MCF 10A (cell line): ENCODE results near the gene NSD1. TPM values are rescaled to one million over a fixed set of nuclear protein-coding genes. Genes with fewer than 3 reads are reported as not detected.

Source experiments
- BruUV-seq: library from RNA; stranded (reverse); fragments of 400-500 nt; replicated peaks from 2 replicates; lab custom pipeline; 2021; lab: Mats Ljungman, UMichigan
- CTCF ChIA-PET: fragments of 300-600 bp; sonication (Branson Sonifier 250); formaldehyde crosslinking; extraction: SDS; loops from one replicate; lab custom pipeline; 2021; ENCODE audit warnings: antibody characterized with exemption, inconsistent platforms; lab: Yijun Ruan, JAX
- POLR2A ChIA-PET: fragments of 300-600, 350-650 bp; sonication (Branson Sonifier 250); formaldehyde crosslinking; extraction: SDS; loops from one replicate; lab custom pipeline; 2020; ENCODE audit warnings: antibody characterized with exemption, inconsistent platforms; lab: Yijun Ruan, JAX
- DNase-seq: peaks from one replicate; pipeline ENCODE4 v3.0.0-alpha.2; 2018; ENCODE audit not compliant: unreplicated experiment
- H3K27ac Mint-ChIP-seq: one replicate; pipeline ENCODE4 v1.8.0; 2022; ENCODE audit warnings: mild to moderate bottlenecking, low read depth, mixed read lengths; ENCODE audit not compliant: unreplicated experiment
- H3K27me3 Mint-ChIP-seq: one replicate; pipeline ENCODE4 v1.8.0; 2022; ENCODE audit warnings: mixed read lengths; ENCODE audit not compliant: insufficient read depth, unreplicated experiment
- H3K36me3 Mint-ChIP-seq: one replicate; pipeline ENCODE4 v1.8.0; 2022; ENCODE audit warnings: mild to moderate bottlenecking, moderate library complexity, mixed read lengths; ENCODE audit not compliant: insufficient read depth, unreplicated experiment
- H3K4me1 Mint-ChIP-seq: one replicate; pipeline ENCODE4 v1.8.0; 2022; ENCODE audit warnings: mixed read lengths; ENCODE audit not compliant: insufficient read depth, unreplicated experiment
- H3K4me3 Mint-ChIP-seq: one replicate; pipeline ENCODE4 v1.8.0; 2022; ENCODE audit warnings: mild to moderate bottlenecking, moderate library complexity, mixed read lengths; ENCODE audit not compliant: unreplicated experiment
- H3K9me3 Mint-ChIP-seq: one replicate; pipeline ENCODE4 v1.8.0; 2022; ENCODE audit warnings: mixed read lengths; ENCODE audit not compliant: unreplicated experiment
- intact Hi-C: fragments of 100-400 bp; cut with micrococcal nuclease; formaldehyde crosslinking; loops from 2 replicates; pipeline ENCODE4 v1.14.1; 2022
- total RNA-seq: library from RNA; stranded (reverse); gene quantifications from 2 replicates; pipeline ENCODE4 v1.2.3, GENCODE V29; 2022
- TF ChIP-seq, protein P1 (sequence below): fragments of 200-600 bp; IDR thresholded peaks from one replicate; pipeline ENCODE4 v1.8.0; 2022; ENCODE audit warnings: antibody characterized with exemption, mild to moderate bottlenecking; ENCODE audit not compliant: unreplicated experiment

NSD1 gene
- total RNA-seq, 1 experiment from 2014 or later, result 110 TPM

DNA sequence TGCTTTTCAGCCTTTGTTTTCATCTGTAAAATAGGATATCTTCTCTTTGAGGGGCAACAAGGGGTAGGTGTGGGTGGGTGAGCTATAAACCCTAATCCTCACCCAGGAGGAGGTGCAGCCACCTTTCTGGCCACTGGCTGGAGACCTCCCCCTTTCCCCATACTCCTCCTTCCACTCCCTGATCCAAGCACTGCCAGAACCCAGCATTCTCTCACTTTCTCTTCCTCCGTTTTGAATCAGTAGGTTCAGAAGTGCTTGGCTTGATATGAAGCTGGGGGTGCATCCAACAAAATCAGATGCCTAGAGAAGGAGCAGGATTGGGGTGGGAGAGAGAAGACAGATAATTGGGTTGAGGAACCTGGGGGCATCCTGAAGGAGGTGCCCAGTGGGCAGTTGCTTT lies 6.8 kb upstream of the NSD1 start:
- DNase-seq, result no peak
- H3K27me3 Mint-ChIP-seq, result no peaks in the 10 kb centered on the region
- H3K4me3 Mint-ChIP-seq, result no peak overlapping the region
- H3K4me1 Mint-ChIP-seq, result peaks cover 11% of the 10 kb centered on the region
- H3K27ac Mint-ChIP-seq, result no peak overlapping the region
- H3K36me3 Mint-ChIP-seq, result peaks cover 5% of the 10 kb centered on the region
- TF ChIP-seq, protein P1, sequence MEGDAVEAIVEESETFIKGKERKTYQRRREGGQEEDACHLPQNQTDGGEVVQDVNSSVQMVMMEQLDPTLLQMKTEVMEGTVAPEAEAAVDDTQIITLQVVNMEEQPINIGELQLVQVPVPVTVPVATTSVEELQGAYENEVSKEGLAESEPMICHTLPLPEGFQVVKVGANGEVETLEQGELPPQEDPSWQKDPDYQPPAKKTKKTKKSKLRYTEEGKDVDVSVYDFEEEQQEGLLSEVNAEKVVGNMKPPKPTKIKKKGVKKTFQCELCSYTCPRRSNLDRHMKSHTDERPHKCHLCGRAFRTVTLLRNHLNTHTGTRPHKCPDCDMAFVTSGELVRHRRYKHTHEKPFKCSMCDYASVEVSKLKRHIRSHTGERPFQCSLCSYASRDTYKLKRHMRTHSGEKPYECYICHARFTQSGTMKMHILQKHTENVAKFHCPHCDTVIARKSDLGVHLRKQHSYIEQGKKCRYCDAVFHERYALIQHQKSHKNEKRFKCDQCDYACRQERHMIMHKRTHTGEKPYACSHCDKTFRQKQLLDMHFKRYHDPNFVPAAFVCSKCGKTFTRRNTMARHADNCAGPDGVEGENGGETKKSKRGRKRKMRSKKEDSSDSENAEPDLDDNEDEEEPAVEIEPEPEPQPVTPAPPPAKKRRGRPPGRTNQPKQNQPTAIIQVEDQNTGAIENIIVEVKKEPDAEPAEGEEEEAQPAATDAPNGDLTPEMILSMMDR, result no peak
- ChIA-PET POLR2A (interaction anchor here (1.1 kb wide), 1 partner anchor 58 kb away, joined by 3 read pairs; no protein-coding TSS in a partner anchor), CTCF (interaction anchor here (1.4 to 14.1 kb wide), 4 partner anchors 14 to 327 kb away, joined by 4 to 140 read pairs (median 6); no protein-coding TSS in a partner anchor)
- no peaks in the 10 kb centered on the region for H3K9me3 Mint-ChIP-seq
- no TSS peak for BruUV-seq
- intact Hi-C loops, result no loop called here

DNA sequence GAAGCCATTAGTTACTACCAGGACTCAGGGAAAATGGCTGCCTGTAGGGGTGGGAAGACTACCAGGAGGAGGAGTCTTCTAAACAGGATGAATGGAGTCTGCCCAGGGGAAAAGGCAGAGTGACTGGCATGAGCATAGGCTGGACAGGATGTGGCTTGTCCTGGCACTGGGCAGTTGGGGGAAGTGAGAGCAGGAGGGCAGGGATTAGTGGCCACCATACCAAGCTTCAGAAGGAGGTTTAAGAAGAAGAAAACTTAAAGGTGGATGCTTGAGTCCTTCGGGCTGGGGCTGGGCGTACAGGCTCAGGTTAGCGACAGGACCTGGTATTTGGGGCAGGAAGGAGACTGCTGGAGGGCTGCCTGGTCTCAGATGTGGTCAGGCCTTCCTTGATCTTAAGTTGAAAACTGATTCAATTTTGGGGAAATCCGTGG lies 5.0 kb upstream of the NSD1 start:
- no peak overlapping the region for H3K4me3 Mint-ChIP-seq
- DNase-seq, result no peak
- CTCF ChIA-PET, result interaction anchor here (0.7 to 14.1 kb wide), 2 partner anchors 16 to 373 kb away, joined by 3 to 140 read pairs; no protein-coding TSS in a partner anchor

DNA sequence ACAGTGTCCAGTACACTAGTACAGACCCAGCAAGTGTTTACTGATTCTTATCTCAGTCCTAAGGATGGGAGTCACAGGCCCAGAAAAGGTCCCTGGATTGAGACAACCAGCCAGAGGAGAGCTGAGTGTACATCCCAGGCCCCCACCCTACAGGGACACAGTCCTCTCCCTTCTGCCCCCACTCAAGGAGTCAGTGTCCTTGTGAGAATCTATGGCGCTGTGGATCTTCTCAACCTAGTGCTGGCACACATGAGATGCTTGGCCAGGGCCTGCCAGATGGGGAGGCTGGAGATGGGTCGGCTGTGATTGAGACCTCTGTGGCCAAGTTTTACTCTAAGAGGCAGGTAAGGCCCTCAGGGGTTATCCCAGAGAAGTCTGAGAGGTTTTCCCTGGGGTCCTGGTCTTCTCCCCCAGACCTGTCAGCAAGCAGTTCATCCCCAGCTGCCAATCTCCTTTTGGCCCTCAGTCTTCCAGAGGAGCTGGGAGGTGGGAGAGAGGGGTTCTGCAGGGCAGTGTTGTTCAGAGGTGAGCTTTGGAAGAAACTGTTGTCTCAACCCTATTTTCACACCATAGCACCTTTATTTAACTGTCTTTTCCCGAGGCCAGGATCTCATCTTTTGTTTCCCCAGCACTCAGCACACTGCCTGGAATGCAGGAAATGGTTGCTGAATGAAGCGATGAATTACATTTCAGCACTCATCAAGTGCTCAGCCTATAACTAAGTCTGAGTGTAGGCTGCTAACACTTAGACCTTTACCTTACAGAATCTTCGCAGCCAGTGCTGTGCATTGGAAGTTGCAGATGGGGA lies 3.2 kb upstream of the NSD1 start:
- no peak for DNase-seq
- Mint-ChIP-seq H3K4me1 (peaks cover 19% of the 10 kb centered on the region), H3K36me3 (peaks cover 12% of the 10 kb centered on the region), H3K9me3 (no peaks in the 10 kb centered on the region), H3K4me3 (no peak overlapping the region), H3K27me3 (no peaks in the 10 kb centered on the region), H3K27ac (no peak overlapping the region)
- TF ChIP-seq, protein P1, result no peak
- ChIA-PET POLR2A (interaction anchor here (0.6 kb wide), 1 partner anchor 273 kb away, joined by 3 read pairs; no protein-coding TSS in a partner anchor), CTCF (interaction anchor here (0.5 to 14.1 kb wide), 4 partner anchors 8 to 470 kb away, joined by 3 to 140 read pairs (median 4); no protein-coding TSS in a partner anchor)
- BruUV-seq, result no TSS peak
- intact Hi-C loops, result no loop called here

More for the DNA sequence above, 5.0 kb upstream of the NSD1 start:
- no peaks in the 10 kb centered on the region for H3K27me3 Mint-ChIP-seq
- intact Hi-C loops, result no loop called here
- no TSS peak for BruUV-seq
- H3K27ac Mint-ChIP-seq, result no peak overlapping the region
- H3K4me1 Mint-ChIP-seq, result peaks cover 11% of the 10 kb centered on the region
- TF ChIP-seq, protein P1, result no peak
- no peaks in the 10 kb centered on the region for H3K36me3 Mint-ChIP-seq
- no peaks in the 10 kb centered on the region for H3K9me3 Mint-ChIP-seq
- POLR2A ChIA-PET, result interaction anchor here (0.7 kb wide), 1 partner anchor 49 kb away, joined by 3 read pairs; no protein-coding TSS in a partner anchor

DNA sequence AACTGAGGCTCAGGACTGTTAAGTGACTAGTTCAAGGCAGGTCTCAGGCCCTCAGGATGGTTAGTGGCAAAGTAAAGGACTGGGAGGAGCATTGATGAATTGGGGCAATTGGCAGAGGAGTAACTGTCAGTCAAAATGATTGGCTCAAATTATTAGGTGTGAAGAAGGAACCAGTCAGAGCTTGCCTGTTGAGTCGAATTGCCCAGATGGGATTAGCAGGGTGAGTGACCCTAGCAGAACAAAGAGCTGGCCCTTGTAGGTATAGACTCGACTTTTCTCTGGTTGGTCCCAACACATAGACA lies 2.6 kb upstream of the NSD1 start:
- H3K4me1 Mint-ChIP-seq, result peaks cover 23% of the 10 kb centered on the region
- intact Hi-C loops, result no loop called here
- ChIA-PET POLR2A (interaction anchor here (0.6 kb wide), 1 partner anchor 273 kb away, joined by 3 read pairs; no protein-coding TSS in a partner anchor), CTCF (interaction anchor here (0.7 to 14.1 kb wide), 4 partner anchors 9 to 471 kb away, joined by 3 to 140 read pairs (median 3); no protein-coding TSS in a partner anchor)
- peaks cover 17% of the 10 kb centered on the region for H3K36me3 Mint-ChIP-seq
- no peaks in the 10 kb centered on the region for H3K27me3 Mint-ChIP-seq
- peak overlapping the region; percentile 31 for H3K27ac Mint-ChIP-seq
- BruUV-seq, result no TSS peak
- H3K9me3 Mint-ChIP-seq, result no peaks in the 10 kb centered on the region
- no peak overlapping the region for H3K4me3 Mint-ChIP-seq
- TF ChIP-seq, protein P1, result no peak
- no peak for DNase-seq
